Left ventricle myocardium inferior (tissue), 1 donor: ENCODE data around the gene SLIT3. TPM values are rescaled to one million over a fixed set of nuclear protein-coding genes. Genes with fewer than 3 reads are reported as not detected.

Experiments
- DNase-seq: peaks from one replicate; pipeline ENCODE4 v3.0.0-alpha.2; 2020
- H3K27ac ChIP-seq: fragments of 200-600 bp; replicated peaks from 2 replicates; pipeline ENCODE4 v1.8.0; 2021
- H3K27me3 ChIP-seq: fragments of 200-600 bp; 2 replicates; pipeline ENCODE4 v1.8.0; 2021; ENCODE audit warnings: low read depth
- H3K36me3 ChIP-seq: fragments of 200-600 bp; 2 replicates; pipeline ENCODE4 v1.8.0; 2021
- H3K4me1 ChIP-seq: fragments of 200-600 bp; 2 replicates; pipeline ENCODE4 v1.8.0; 2021
- H3K4me3 ChIP-seq: fragments of 200-600 bp; 2 replicates; pipeline ENCODE4 v1.8.0; 2021; ENCODE audit warnings: mild to moderate bottlenecking, moderate library complexity
- H3K9me3 ChIP-seq: fragments of 200-600 bp; replicated peaks from 2 replicates; pipeline ENCODE4 v1.8.0; 2021
- intact Hi-C: fragments of 100-400 bp; cut with micrococcal nuclease; formaldehyde crosslinking; loops from one replicate; pipeline ENCODE4 v1.11.0; 2022
- total RNA-seq: library from RNA; stranded (reverse); fragmentation: NEBNext Ultra II Directional; extraction: Animal tissue kit (Norgen Biotek cat#: 25700); gene quantifications from one replicate; pipeline ENCODE4 v1.2.1, GENCODE V29; 2021
- TF ChIP-seq, protein P1 (sequence below): fragments of 200-600 bp; IDR thresholded peaks from 2 replicates; pipeline ENCODE4 v1.8.0; 2021; ENCODE audit warnings: antibody characterized with exemption, mild to moderate bottlenecking, borderline replicate concordance
- donor health status: DM: no; HTN: yes; CAD: no; lungs with severe emphysema.

Gene SLIT3
- total RNA-seq, 1 donor from 2014 or later: 22.7 TPM

DNA sequence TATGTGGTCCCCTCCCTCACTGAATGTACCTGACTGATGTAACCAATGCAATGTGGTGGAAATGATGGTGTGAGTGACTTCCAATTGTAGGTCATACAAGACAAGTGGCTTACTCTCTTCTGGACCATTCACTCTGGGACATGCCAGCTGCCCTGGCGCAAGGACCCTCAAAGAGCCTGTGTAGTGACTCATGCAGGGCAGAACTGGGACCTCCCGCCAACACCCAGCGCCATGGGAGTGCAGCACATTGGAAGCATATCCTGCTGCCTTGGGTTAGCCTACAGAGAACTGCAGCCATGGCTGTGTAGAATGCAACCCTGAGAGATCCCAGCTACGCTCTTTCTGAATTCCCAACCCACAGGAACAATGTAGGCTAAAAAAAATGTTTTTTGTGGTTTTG, 631.8 kb downstream of the SLIT3 start:
- intact Hi-C loops: no loop called here
- DNase-seq: no peak
- no peaks in the 10 kb centered on the region for H3K27me3 ChIP-seq
- TF ChIP-seq, protein P1, sequence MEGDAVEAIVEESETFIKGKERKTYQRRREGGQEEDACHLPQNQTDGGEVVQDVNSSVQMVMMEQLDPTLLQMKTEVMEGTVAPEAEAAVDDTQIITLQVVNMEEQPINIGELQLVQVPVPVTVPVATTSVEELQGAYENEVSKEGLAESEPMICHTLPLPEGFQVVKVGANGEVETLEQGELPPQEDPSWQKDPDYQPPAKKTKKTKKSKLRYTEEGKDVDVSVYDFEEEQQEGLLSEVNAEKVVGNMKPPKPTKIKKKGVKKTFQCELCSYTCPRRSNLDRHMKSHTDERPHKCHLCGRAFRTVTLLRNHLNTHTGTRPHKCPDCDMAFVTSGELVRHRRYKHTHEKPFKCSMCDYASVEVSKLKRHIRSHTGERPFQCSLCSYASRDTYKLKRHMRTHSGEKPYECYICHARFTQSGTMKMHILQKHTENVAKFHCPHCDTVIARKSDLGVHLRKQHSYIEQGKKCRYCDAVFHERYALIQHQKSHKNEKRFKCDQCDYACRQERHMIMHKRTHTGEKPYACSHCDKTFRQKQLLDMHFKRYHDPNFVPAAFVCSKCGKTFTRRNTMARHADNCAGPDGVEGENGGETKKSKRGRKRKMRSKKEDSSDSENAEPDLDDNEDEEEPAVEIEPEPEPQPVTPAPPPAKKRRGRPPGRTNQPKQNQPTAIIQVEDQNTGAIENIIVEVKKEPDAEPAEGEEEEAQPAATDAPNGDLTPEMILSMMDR: no peak
- H3K36me3 ChIP-seq: no peaks in the 10 kb centered on the region
- no peaks in the 10 kb centered on the region for H3K4me1 ChIP-seq
- no peaks in the 10 kb centered on the region for H3K9me3 ChIP-seq
- no peak overlapping the region for H3K4me3 ChIP-seq
- H3K27ac ChIP-seq: no peak overlapping the region

DNA sequence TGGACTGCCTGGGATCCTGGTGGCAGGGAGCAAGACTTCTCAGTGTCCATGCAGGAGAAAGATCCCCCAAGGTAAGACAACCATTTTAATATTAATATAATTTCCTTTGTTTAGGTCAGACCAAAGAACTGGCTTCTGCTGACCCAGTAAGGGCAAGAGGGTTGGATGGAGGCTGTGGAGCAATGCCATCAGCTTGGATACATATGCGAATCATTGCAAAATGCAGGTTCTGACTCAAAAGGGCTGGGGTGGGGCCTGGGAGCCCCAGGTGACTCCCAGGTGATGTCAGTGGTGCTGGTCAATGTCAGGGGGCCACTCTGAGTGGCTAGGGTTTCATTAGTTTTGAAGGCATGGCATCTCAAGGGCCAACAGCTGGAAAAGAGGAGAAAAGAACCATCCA, 632.9 kb downstream of the SLIT3 start:
- no peaks in the 10 kb centered on the region for H3K36me3 ChIP-seq
- H3K4me3 ChIP-seq: no peak overlapping the region
- no peaks in the 10 kb centered on the region for H3K4me1 ChIP-seq
- H3K27me3 ChIP-seq: no peaks in the 10 kb centered on the region
- no peak for DNase-seq
- intact Hi-C loops: no loop called here
- no peak overlapping the region for H3K27ac ChIP-seq
- no peaks in the 10 kb centered on the region for H3K9me3 ChIP-seq
- TF ChIP-seq, protein P1: no peak

DNA sequence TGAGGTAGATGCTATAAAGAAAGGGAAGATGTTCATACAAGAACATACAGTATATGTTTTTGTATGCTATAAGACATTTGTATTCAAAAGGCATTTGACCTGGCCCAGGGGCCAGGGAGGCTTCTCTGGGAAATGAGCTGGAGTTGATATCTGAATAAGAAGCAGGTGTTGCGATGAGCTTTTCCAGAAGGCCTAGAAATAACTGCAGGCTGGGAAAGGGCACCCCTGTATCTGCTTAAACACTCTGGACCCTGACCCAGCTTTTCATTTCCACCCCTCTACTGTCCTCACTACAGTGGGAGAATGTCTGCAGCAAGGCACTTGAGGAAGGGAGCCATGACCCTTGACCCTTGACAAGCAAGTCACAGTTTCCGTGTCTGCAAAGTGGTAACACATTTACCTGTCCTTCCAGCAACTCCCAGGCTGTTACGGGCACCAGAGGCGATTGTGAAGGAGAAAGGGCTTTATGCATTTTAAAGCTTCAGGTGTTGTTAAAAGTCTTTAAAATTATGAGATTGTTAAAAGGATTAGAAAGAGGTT, 633.6 kb downstream of the SLIT3 start:
- no peaks in the 10 kb centered on the region for H3K9me3 ChIP-seq
- no peak overlapping the region for H3K27ac ChIP-seq
- TF ChIP-seq, protein P1: no peak
- intact Hi-C loops: no loop called here
- H3K4me3 ChIP-seq: no peak overlapping the region
- H3K27me3 ChIP-seq: no peaks in the 10 kb centered on the region
- no peak for DNase-seq
- H3K36me3 ChIP-seq: no peaks in the 10 kb centered on the region
- no peaks in the 10 kb centered on the region for H3K4me1 ChIP-seq

DNA sequence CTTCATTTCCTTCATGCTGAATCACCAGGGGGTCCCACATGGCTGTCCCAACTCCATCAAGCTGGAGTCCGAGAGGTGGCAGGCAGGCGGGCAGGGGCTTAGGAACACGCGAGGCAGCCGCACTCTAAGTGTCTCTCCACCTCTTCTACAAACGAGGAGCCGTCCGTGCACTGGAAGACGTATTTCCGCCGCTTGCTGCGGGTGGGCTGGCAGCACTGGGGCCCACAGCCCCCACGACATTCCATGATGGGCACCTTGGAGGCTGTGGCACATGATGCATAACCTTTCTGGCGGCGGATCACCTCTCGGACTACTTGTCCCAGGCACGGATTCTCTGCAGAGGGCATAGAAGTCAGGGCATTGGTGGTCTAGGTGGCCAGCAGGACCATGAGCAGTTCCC, 634.6 kb downstream of the SLIT3 start:
- TF ChIP-seq, protein P1: no peak
- no peak overlapping the region for H3K4me3 ChIP-seq
- H3K4me1 ChIP-seq: no peaks in the 10 kb centered on the region
- no peaks in the 10 kb centered on the region for H3K9me3 ChIP-seq
- intact Hi-C loops: no loop called here
- peaks cover under 1% of the 10 kb centered on the region for H3K27me3 ChIP-seq
- no peaks in the 10 kb centered on the region for H3K36me3 ChIP-seq
- DNase-seq: no peak
- H3K27ac ChIP-seq: no peak overlapping the region

DNA sequence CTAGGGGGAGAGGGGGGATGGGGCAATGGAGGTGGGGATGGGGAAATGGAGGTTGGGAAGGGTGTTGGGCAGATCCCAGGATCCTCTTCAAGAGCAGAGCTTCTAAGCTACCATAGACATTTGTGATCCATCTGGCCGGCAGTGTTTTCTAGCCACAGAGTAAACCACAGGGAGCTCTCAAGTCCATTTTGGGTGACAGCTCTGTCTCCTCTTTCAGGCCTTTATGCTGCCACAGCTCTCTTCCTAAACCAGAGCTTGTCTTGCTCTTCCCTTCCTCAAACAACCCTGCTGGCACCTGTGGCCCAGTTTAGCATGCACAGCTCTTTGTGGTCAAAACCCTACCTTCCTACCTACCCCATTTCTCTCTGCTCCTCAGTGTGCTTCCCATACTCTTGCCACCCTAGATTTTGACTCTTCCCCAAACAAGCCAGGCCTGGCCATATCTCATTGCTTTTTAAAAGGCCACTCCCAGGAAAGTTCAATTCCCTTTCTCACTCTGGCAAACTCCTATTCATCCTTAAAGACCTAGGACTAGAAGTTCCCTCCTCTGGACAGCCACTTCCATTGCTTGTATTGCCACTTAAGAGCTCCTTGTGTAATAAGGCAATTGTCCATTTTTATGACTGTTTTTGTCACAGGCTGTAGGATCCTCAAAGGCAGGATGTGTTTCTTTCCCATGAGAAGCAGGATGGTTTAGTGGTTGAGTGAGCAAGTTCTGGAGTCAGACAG, 637.5 kb downstream of the SLIT3 start:
- Histone ChIP-seq H3K27ac (no peak overlapping the region), H3K4me3 (no peak overlapping the region), H3K9me3 (no peaks in the 10 kb centered on the region), H3K27me3 (peaks cover 13% of the 10 kb centered on the region), H3K36me3 (no peaks in the 10 kb centered on the region), H3K4me1 (peaks cover 3% of the 10 kb centered on the region)
- DNase-seq: no peak
- TF ChIP-seq, protein P1: no peak
- intact Hi-C loops: no loop called here
